ENCODE data around the gene PCDH11X.
"Not testable (repeated sequence)": the region's sequence is repeated elsewhere in the genome, so short reads cannot be mapped to it uniquely, and the experiment has no call there.

The PCDH11X gene

GRCh38 chrX:91779135-91779534, at the start of gene PCDH11X:
Gene PCDH11X (plus strand): TSS chrX:91779375. CDS start chrX:91835505, 56,130 bp downstream.
- H3K9me3 ChIP-seq (ENCODE audit: severe bottlenecking); H3K27me3 ChIP-seq (ENCODE audit: insufficient read depth, poor library complexity, severe bottlenecking); DNase-seq (ENCODE audit: low spot score); H3K36me3 ChIP-seq (ENCODE audit: low read depth); H3K4me3 ChIP-seq (ENCODE audit: severe bottlenecking); H3K27ac ChIP-seq (ENCODE audit: poor library complexity, severe bottlenecking); H3K4me1 ChIP-seq (ENCODE audit: insufficient read depth, poor library complexity, severe bottlenecking): not testable (repeated sequence)
- ATAC-seq (ENCODE audit: low read depth) = peak; percentile 58

GRCh38 chrX:91747446-91747845, 31.7 kb upstream of the PCDH11X start:
- H3K9me3 ChIP-seq (ENCODE audit: severe bottlenecking); H3K4me3 ChIP-seq (ENCODE audit: severe bottlenecking); ATAC-seq (ENCODE audit: low read depth); H3K27me3 ChIP-seq (ENCODE audit: insufficient read depth, poor library complexity, severe bottlenecking); H3K4me1 ChIP-seq (ENCODE audit: insufficient read depth, poor library complexity, severe bottlenecking); DNase-seq (ENCODE audit: low spot score); H3K36me3 ChIP-seq (ENCODE audit: low read depth); H3K27ac ChIP-seq (ENCODE audit: poor library complexity, severe bottlenecking): not testable (repeated sequence)

GRCh38 chrX:91753022-91753421, 26.2 kb upstream of the PCDH11X start:
- not testable (repeated sequence) for H3K27me3 ChIP-seq (ENCODE audit: insufficient read depth, poor library complexity, severe bottlenecking); ATAC-seq (ENCODE audit: low read depth); H3K4me1 ChIP-seq (ENCODE audit: insufficient read depth, poor library complexity, severe bottlenecking); H3K36me3 ChIP-seq (ENCODE audit: low read depth); DNase-seq (ENCODE audit: low spot score); H3K27ac ChIP-seq (ENCODE audit: poor library complexity, severe bottlenecking); H3K9me3 ChIP-seq (ENCODE audit: severe bottlenecking); H3K4me3 ChIP-seq (ENCODE audit: severe bottlenecking)

- H3K4me1 ChIP-seq (ENCODE audit: insufficient read depth, poor library complexity, severe bottlenecking); H3K27ac ChIP-seq (ENCODE audit: poor library complexity, severe bottlenecking); H3K4me3 ChIP-seq (ENCODE audit: severe bottlenecking); DNase-seq (ENCODE audit: low spot score); H3K9me3 ChIP-seq (ENCODE audit: severe bottlenecking); H3K27me3 ChIP-seq (ENCODE audit: insufficient read depth, poor library complexity, severe bottlenecking); H3K36me3 ChIP-seq (ENCODE audit: low read depth): not testable (repeated sequence)
- ATAC-seq (ENCODE audit: low read depth) = peak; percentile 84
Observed at GRCh38 chrX:91770619-91771488, 8.3 kb upstream of the PCDH11X start.

- not testable (repeated sequence) for H3K9me3 ChIP-seq (ENCODE audit: severe bottlenecking); DNase-seq (ENCODE audit: low spot score); H3K4me3 ChIP-seq (ENCODE audit: severe bottlenecking); ATAC-seq (ENCODE audit: low read depth); H3K4me1 ChIP-seq (ENCODE audit: insufficient read depth, poor library complexity, severe bottlenecking); H3K36me3 ChIP-seq (ENCODE audit: low read depth); H3K27me3 ChIP-seq (ENCODE audit: insufficient read depth, poor library complexity, severe bottlenecking); H3K27ac ChIP-seq (ENCODE audit: poor library complexity, severe bottlenecking)
Observed at GRCh38 chrX:91773943-91774342, 5.2 kb upstream of the PCDH11X start.

GRCh38 chrX:91780008-91780407, 833 bp downstream of the PCDH11X start:
- DNase-seq (ENCODE audit: low spot score); H3K36me3 ChIP-seq (ENCODE audit: low read depth); ATAC-seq (ENCODE audit: low read depth); H3K4me1 ChIP-seq (ENCODE audit: insufficient read depth, poor library complexity, severe bottlenecking); H3K9me3 ChIP-seq (ENCODE audit: severe bottlenecking); H3K27ac ChIP-seq (ENCODE audit: poor library complexity, severe bottlenecking); H3K4me3 ChIP-seq (ENCODE audit: severe bottlenecking); H3K27me3 ChIP-seq (ENCODE audit: insufficient read depth, poor library complexity, severe bottlenecking): not testable (repeated sequence)

- H3K4me1 ChIP-seq (ENCODE audit: insufficient read depth, poor library complexity, severe bottlenecking); H3K4me3 ChIP-seq (ENCODE audit: severe bottlenecking); H3K27ac ChIP-seq (ENCODE audit: poor library complexity, severe bottlenecking); H3K27me3 ChIP-seq (ENCODE audit: insufficient read depth, poor library complexity, severe bottlenecking); DNase-seq (ENCODE audit: low spot score); H3K36me3 ChIP-seq (ENCODE audit: low read depth); H3K9me3 ChIP-seq (ENCODE audit: severe bottlenecking); ATAC-seq (ENCODE audit: low read depth): not testable (repeated sequence)
Observed at GRCh38 chrX:91780698-91781097, 1.5 kb downstream of the PCDH11X start.

- not testable (repeated sequence) for H3K27ac ChIP-seq (ENCODE audit: poor library complexity, severe bottlenecking); DNase-seq (ENCODE audit: low spot score); H3K9me3 ChIP-seq (ENCODE audit: severe bottlenecking); H3K36me3 ChIP-seq (ENCODE audit: low read depth); ATAC-seq (ENCODE audit: low read depth); H3K4me1 ChIP-seq (ENCODE audit: insufficient read depth, poor library complexity, severe bottlenecking); H3K27me3 ChIP-seq (ENCODE audit: insufficient read depth, poor library complexity, severe bottlenecking); H3K4me3 ChIP-seq (ENCODE audit: severe bottlenecking)
Observed at GRCh38 chrX:91781553-91782298, 2.6 kb downstream of the PCDH11X start.

GRCh38 chrX:91782825-91783224, 3.6 kb downstream of the PCDH11X start:
- not testable (repeated sequence) for DNase-seq (ENCODE audit: low spot score); H3K4me3 ChIP-seq (ENCODE audit: severe bottlenecking); H3K27me3 ChIP-seq (ENCODE audit: insufficient read depth, poor library complexity, severe bottlenecking)

GRCh38 chrX:91817537-91817936, 38.4 kb downstream of the PCDH11X start:
- not testable (repeated sequence) for H3K36me3 ChIP-seq (ENCODE audit: low read depth); H3K27me3 ChIP-seq (ENCODE audit: insufficient read depth, poor library complexity, severe bottlenecking); H3K9me3 ChIP-seq (ENCODE audit: severe bottlenecking); H3K4me1 ChIP-seq (ENCODE audit: insufficient read depth, poor library complexity, severe bottlenecking); H3K27ac ChIP-seq (ENCODE audit: poor library complexity, severe bottlenecking); H3K4me3 ChIP-seq (ENCODE audit: severe bottlenecking); ATAC-seq (ENCODE audit: low read depth); DNase-seq (ENCODE audit: low spot score)

More at GRCh38 chrX:91782825-91783224, 3.6 kb downstream of the PCDH11X start:
- H3K4me1 ChIP-seq (ENCODE audit: insufficient read depth, poor library complexity, severe bottlenecking); H3K36me3 ChIP-seq (ENCODE audit: low read depth); ATAC-seq (ENCODE audit: low read depth); H3K9me3 ChIP-seq (ENCODE audit: severe bottlenecking); H3K27ac ChIP-seq (ENCODE audit: poor library complexity, severe bottlenecking): not testable (repeated sequence)

- H3K27me3 ChIP-seq (ENCODE audit: insufficient read depth, poor library complexity, severe bottlenecking); H3K4me1 ChIP-seq (ENCODE audit: insufficient read depth, poor library complexity, severe bottlenecking); ATAC-seq (ENCODE audit: low read depth); DNase-seq (ENCODE audit: low spot score); H3K27ac ChIP-seq (ENCODE audit: poor library complexity, severe bottlenecking); H3K4me3 ChIP-seq (ENCODE audit: severe bottlenecking); H3K36me3 ChIP-seq (ENCODE audit: low read depth); H3K9me3 ChIP-seq (ENCODE audit: severe bottlenecking): not testable (repeated sequence)
Observed at GRCh38 chrX:91825321-91825720, 46.1 kb downstream of the PCDH11X start.

Measured in RWPE2 (cell line).